ENCODE data around the gene MICAL2.
A peak's percentile ranks its signal among the peaks of the same experiment; 100 is the strongest.

MICAL2 gene

DNA sequence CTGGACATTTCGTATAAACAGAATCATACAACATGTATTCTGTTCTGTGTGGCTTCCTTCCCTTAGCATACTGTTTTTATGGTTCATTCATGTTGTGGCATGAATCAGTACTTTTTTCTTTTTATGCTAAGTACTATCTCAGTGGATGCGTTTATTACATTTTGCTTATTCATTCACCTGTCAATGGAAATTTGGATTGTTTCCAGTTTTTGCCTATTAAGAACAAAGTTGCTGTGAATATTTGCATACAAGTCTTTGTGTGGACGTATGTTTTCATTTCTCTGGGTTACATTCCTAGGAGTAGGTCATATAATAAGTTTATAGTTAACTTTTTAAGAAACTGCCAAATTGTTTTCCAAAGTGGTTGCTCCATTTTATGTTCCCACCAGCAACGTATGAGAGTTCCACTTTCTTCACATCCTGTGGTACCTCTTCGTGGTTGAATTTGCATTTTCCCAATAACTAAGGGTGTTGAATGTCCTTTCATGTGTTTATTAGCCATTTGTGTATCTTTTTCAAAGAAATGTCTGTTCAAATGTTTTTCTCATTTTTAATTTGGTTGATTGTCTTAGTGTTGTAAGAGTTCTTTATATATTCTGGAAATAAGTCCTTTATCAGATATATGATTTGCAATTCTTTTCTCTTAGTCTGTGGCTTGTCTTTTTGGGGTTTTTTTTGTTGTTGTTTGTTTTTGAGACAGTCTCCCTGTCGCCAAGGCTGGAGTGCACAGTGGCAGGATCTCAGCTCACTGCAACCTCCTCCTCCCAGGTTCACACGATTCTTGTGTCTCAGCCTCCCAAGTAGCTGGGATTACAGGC, 46.0 kb upstream of the MICAL2 start (continued):
- TF ChIP-seq GLIS3 (CRISPR knock-in tag; IDR thresholded peaks at IDR 0.05) (no peak), ZC3H10 (CRISPR knock-in tag; IDR thresholded peaks at IDR 0.05) (no peak)
- TF ChIP-seq, protein P1, sequence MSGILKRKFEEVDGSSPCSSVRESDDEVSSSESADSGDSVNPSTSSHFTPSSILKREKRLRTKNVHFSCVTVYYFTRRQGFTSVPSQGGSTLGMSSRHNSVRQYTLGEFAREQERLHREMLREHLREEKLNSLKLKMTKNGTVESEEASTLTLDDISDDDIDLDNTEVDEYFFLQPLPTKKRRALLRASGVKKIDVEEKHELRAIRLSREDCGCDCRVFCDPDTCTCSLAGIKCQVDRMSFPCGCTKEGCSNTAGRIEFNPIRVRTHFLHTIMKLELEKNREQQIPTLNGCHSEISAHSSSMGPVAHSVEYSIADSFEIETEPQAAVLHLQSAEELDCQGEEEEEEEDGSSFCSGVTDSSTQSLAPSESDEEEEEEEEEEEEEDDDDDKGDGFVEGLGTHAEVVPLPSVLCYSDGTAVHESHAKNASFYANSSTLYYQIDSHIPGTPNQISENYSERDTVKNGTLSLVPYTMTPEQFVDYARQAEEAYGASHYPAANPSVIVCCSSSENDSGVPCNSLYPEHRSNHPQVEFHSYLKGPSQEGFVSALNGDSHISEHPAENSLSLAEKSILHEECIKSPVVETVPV (CRISPR knock-in tag; IDR thresholded peaks at IDR 0.05) = no peak

DNA sequence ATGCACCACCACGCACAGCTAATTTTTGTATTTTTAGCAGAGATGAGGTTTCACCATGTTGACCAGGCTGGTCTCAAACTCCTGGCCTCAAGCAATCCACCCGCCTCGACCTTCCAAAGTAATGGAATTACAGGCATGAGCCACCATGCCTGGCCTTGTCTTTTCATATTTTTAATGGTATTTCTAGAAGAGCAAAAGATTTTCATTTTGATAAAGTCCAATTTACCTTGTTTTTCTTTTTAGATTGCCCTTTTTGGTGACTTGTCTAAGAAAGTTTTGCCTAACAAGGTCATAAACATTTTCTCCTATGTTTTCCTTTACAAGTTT, 45.5 kb upstream of the MICAL2 start:
- TF ChIP-seq ZNF8 (CRISPR knock-in tag; IDR thresholded peaks at IDR 0.05) = no peak
- TF ChIP-seq, protein P2, sequence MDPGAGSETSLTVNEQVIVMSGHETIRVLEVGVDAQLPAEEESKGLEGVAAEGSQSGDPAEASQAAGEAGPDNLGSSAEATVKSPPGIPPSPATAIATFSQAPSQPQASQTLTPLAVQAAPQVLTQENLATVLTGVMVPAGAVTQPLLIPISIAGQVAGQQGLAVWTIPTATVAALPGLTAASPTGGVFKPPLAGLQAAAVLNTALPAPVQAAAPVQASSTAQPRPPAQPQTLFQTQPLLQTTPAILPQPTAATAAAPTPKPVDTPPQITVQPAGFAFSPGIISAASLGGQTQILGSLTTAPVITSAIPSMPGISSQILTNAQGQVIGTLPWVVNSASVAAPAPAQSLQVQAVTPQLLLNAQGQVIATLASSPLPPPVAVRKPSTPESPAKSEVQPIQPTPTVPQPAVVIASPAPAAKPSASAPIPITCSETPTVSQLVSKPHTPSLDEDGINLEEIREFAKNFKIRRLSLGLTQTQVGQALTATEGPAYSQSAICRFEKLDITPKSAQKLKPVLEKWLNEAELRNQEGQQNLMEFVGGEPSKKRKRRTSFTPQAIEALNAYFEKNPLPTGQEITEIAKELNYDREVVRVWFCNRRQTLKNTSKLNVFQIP (CRISPR knock-in tag; IDR thresholded peaks at IDR 0.05; ENCODE audit: borderline replicate concordance, low read depth) = no peak
- no peak for TF ChIP-seq CSDC2 (CRISPR knock-in tag; IDR thresholded peaks at IDR 0.05)
- no peak for TF ChIP-seq ZFP30 (CRISPR knock-in tag; IDR thresholded peaks at IDR 0.05)
- TF ChIP-seq ISL1 (CRISPR knock-in tag; IDR thresholded peaks at IDR 0.05) = no peak
- TF ChIP-seq PPARA (CRISPR knock-in tag; IDR thresholded peaks at IDR 0.05; ENCODE audit: borderline replicate concordance) = no peak
- no peak for TF ChIP-seq ESRRG (CRISPR knock-in tag; IDR thresholded peaks at IDR 0.05)
- no peak for TF ChIP-seq TOX (CRISPR knock-in tag; IDR thresholded peaks at IDR 0.05; ENCODE audit: borderline replicate concordance)
- TF ChIP-seq, protein P3, sequence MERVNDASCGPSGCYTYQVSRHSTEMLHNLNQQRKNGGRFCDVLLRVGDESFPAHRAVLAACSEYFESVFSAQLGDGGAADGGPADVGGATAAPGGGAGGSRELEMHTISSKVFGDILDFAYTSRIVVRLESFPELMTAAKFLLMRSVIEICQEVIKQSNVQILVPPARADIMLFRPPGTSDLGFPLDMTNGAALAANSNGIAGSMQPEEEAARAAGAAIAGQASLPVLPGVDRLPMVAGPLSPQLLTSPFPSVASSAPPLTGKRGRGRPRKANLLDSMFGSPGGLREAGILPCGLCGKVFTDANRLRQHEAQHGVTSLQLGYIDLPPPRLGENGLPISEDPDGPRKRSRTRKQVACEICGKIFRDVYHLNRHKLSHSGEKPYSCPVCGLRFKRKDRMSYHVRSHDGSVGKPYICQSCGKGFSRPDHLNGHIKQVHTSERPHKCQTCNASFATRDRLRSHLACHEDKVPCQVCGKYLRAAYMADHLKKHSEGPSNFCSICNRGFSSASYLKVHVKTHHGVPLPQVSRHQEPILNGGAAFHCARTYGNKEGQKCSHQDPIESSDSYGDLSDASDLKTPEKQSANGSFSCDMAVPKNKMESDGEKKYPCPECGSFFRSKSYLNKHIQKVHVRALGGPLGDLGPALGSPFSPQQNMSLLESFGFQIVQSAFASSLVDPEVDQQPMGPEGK (CRISPR knock-in tag; IDR thresholded peaks at IDR 0.05; ENCODE audit: borderline replicate concordance) = no peak
- TF ChIP-seq ZNF70 (CRISPR knock-in tag; IDR thresholded peaks at IDR 0.05) = no peak
- TF ChIP-seq BACH2 (CRISPR knock-in tag; IDR thresholded peaks at IDR 0.05; ENCODE audit: borderline replicate concordance) = no peak
- no peak for TF ChIP-seq SNAI2 (CRISPR knock-in tag; IDR thresholded peaks at IDR 0.05)
- TF ChIP-seq, protein P1 (CRISPR knock-in tag; IDR thresholded peaks at IDR 0.05) = no peak
- no peak for TF ChIP-seq TCF4 (CRISPR knock-in tag; IDR thresholded peaks at IDR 0.05; ENCODE audit: borderline replicate concordance)
- no peak for TF ChIP-seq ZNF565 (CRISPR knock-in tag; conservative IDR thresholded peaks at IDR 0.05; ENCODE audit: low read depth)
- ATAC-seq = no peak

DNA sequence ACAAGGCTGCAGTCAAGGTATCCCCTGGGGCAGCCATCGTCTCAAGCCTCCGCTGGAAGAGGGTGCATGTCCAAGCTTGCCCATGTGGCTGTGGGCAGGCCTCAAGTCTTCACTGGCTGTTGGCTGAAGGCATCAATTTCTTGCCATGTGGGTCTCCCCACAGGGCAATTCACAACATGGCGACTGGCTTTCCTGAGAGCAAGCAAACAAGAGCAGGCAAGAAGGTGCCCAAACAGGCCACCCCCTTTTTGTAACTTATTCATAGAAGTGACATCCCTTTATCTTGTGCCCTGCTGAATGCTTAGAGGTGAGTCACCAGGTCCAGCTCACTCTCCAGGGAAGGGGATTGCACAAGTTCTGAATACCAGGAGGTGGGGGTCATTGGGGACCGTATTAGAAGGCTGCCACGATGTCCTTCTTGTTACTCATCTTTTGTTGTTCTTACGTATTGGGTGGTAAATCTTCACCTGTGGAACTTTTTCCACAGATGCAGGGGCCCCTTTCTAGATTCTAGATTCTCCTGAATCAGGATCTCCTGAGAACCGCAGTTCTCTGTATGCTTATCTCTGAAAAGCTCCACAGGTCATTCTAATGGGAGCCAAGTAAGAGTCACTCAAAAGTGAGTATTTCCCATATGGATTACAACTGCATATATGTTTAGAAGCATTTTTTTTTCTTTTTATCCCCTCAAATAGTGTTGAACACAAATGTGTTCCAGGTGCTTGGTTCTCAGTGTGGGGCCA, 44.2 kb upstream of the MICAL2 start:
- TF ChIP-seq PPARA (CRISPR knock-in tag; IDR thresholded peaks at IDR 0.05; ENCODE audit: borderline replicate concordance) (no peak), ZNF565 (CRISPR knock-in tag; conservative IDR thresholded peaks at IDR 0.05; ENCODE audit: low read depth) (no peak), TCF4 (CRISPR knock-in tag; IDR thresholded peaks at IDR 0.05; ENCODE audit: borderline replicate concordance) (no peak), BACH2 (CRISPR knock-in tag; IDR thresholded peaks at IDR 0.05; ENCODE audit: borderline replicate concordance) (no peak), CSDC2 (CRISPR knock-in tag; IDR thresholded peaks at IDR 0.05) (no peak; the same call in 1 of the 2 replicates), ARNTL (CRISPR knock-in tag; IDR thresholded peaks at IDR 0.05; ENCODE audit: borderline replicate concordance, low read depth) (no peak), TOX (CRISPR knock-in tag; IDR thresholded peaks at IDR 0.05; ENCODE audit: borderline replicate concordance) (no peak), ZFP3 (CRISPR knock-in tag; IDR thresholded peaks at IDR 0.05) (peak; percentile 51; the same call in 1 of the 2 replicates)
- TF ChIP-seq, protein P4, sequence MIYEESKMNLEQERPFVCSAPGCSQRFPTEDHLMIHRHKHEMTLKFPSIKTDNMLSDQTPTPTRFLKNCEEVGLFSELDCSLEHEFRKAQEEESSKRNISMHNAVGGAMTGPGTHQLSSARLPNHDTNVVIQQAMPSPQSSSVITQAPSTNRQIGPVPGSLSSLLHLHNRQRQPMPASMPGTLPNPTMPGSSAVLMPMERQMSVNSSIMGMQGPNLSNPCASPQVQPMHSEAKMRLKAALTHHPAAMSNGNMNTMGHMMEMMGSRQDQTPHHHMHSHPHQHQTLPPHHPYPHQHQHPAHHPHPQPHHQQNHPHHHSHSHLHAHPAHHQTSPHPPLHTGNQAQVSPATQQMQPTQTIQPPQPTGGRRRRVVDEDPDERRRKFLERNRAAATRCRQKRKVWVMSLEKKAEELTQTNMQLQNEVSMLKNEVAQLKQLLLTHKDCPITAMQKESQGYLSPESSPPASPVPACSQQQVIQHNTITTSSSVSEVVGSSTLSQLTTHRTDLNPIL (CRISPR knock-in tag; IDR thresholded peaks at IDR 0.05; ENCODE audit: low read depth) = no peak
- TF ChIP-seq, protein P1 (CRISPR knock-in tag; IDR thresholded peaks at IDR 0.05) = no peak
- TF ChIP-seq, protein P5, sequence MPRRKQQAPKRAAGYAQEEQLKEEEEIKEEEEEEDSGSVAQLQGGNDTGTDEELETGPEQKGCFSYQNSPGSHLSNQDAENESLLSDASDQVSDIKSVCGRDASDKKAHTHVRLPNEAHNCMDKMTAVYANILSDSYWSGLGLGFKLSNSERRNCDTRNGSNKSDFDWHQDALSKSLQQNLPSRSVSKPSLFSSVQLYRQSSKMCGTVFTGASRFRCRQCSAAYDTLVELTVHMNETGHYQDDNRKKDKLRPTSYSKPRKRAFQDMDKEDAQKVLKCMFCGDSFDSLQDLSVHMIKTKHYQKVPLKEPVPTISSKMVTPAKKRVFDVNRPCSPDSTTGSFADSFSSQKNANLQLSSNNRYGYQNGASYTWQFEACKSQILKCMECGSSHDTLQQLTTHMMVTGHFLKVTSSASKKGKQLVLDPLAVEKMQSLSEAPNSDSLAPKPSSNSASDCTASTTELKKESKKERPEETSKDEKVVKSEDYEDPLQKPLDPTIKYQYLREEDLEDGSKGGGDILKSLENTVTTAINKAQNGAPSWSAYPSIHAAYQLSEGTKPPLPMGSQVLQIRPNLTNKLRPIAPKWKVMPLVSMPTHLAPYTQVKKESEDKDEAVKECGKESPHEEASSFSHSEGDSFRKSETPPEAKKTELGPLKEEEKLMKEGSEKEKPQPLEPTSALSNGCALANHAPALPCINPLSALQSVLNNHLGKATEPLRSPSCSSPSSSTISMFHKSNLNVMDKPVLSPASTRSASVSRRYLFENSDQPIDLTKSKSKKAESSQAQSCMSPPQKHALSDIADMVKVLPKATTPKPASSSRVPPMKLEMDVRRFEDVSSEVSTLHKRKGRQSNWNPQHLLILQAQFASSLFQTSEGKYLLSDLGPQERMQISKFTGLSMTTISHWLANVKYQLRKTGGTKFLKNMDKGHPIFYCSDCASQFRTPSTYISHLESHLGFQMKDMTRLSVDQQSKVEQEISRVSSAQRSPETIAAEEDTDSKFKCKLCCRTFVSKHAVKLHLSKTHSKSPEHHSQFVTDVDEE (CRISPR knock-in tag; IDR thresholded peaks at IDR 0.05) = no peak
- TF ChIP-seq, protein P3 (CRISPR knock-in tag; IDR thresholded peaks at IDR 0.05; ENCODE audit: borderline replicate concordance) = peak; percentile 43; the same call in 1 of the 2 replicates
- ATAC-seq = peak; percentile 85
